Measurements from ENCODE around the gene SV2A. TPM values are rescaled to one million over a fixed set of nuclear protein-coding genes. Genes with fewer than 3 reads are reported as not detected.
"Not testable (repeated sequence)": the region's sequence is repeated elsewhere in the genome, so short reads cannot be mapped to it uniquely, and the experiment has no call there.

SV2A gene
- total RNA-seq, 1 experiment from 2014 or later, result not detected

DNA sequence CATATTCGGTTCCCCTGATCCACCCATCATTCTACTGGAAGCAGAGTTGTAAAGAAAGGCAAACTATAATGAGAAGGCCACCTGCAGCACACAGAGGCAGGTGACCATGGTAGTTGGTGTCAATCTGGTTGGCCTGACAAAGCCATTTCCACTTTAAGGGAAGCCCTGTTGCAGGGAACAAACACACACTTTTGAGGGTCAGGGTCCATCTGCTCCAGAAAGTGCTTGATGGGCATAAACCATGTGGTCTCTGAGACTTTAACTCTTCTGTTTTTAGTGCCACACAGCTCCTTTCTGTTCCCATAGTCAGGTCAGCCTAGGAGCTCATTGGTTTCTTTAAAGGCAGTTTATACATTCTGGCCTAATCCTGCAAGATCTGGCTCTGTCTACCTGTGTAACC lies 35.8 kb downstream of the SV2A start:
- no peak for DNase-seq
- intact Hi-C loops (cut with micrococcal nuclease), result no loop called here
- Histone ChIP-seq H3K9me3 (ENCODE audit: low read length) (no peaks in the 10 kb centered on the region), H3K9me2 (replicated peaks; ENCODE audit: low read length) (no peaks in the 10 kb centered on the region), H3K36me3 (ENCODE audit: low read depth, low read length) (no peaks in the 10 kb centered on the region), H4K20me1 (ENCODE audit: low read length) (no peaks in the 10 kb centered on the region), H3K4me1 (ENCODE audit: insufficient read depth, low read length) (peaks cover 12% of the 10 kb centered on the region), H3K79me2 (ENCODE audit: low read length) (peaks cover 19% of the 10 kb centered on the region; the same call in 1 of the 2 replicates), H2AFZ (ENCODE audit: low read length) (no peak overlapping the region), H3K4me3 (ENCODE audit: low read length) (no peak overlapping the region), H3F3A (ENCODE audit: low read length, unreplicated experiment) (peaks cover 4% of the 10 kb centered on the region), H3K27ac (ENCODE audit: low read length) (no peak overlapping the region), H3K4me2 (ENCODE audit: low read length) (no peak overlapping the region), H3K27me3 (ENCODE audit: low read length) (no peaks in the 10 kb centered on the region), H3K9ac (ENCODE audit: low read length) (no peak overlapping the region)
- TF ChIP-seq EZH2phosphoT487 (IDR thresholded peaks at IDR 0.05; ENCODE audit: borderline replicate concordance, low read length) (no peak), EZH2 (IDR thresholded peaks at IDR 0.05; ENCODE audit: low read length, unreplicated experiment) (no peak)
- TF ChIP-seq, protein P1, sequence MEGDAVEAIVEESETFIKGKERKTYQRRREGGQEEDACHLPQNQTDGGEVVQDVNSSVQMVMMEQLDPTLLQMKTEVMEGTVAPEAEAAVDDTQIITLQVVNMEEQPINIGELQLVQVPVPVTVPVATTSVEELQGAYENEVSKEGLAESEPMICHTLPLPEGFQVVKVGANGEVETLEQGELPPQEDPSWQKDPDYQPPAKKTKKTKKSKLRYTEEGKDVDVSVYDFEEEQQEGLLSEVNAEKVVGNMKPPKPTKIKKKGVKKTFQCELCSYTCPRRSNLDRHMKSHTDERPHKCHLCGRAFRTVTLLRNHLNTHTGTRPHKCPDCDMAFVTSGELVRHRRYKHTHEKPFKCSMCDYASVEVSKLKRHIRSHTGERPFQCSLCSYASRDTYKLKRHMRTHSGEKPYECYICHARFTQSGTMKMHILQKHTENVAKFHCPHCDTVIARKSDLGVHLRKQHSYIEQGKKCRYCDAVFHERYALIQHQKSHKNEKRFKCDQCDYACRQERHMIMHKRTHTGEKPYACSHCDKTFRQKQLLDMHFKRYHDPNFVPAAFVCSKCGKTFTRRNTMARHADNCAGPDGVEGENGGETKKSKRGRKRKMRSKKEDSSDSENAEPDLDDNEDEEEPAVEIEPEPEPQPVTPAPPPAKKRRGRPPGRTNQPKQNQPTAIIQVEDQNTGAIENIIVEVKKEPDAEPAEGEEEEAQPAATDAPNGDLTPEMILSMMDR (conservative IDR thresholded peaks at IDR 0.05; ENCODE audit: low read depth, low read length), result no peak
- no peak for ATAC-seq
- ChIA-PET POLR2A (ENCODE audit: unreplicated experiment) (no interaction called here), CTCF (no interaction called here)
- BruUV-seq (replicated peaks), result no TSS peak

DNA sequence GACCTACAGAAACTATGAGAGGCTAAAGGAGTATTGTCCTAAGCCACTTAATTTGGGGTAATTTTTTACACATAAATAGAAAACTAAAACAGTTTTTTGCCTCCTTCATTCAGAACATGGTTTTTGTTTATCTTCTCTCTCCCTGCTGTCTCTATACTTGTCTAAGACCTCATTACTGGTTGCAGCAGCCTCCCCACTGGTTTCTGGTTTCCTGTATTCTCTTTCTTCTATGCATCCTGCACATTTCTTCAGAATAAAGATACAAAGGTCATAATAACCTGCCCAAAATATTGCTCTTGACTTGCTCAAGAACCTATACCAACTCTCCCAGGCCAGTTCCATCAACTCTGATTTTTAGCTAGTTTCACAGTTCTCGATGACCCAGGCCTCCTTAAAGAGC lies 38.1 kb downstream of the SV2A start:
- CTCF ChIA-PET, result no interaction called here
- no peak overlapping the region for H3K27ac ChIP-seq (ENCODE audit: low read length)
- intact Hi-C loops (cut with micrococcal nuclease), result no loop called here
- no peaks in the 10 kb centered on the region for H3K27me3 ChIP-seq (ENCODE audit: low read length)
- H2AFZ ChIP-seq (ENCODE audit: low read length), result no peak overlapping the region
- H3K4me1 ChIP-seq (ENCODE audit: insufficient read depth, low read length), result peaks cover 5% of the 10 kb centered on the region
- H3K4me2 ChIP-seq (ENCODE audit: low read length), result no peak overlapping the region
- no peaks in the 10 kb centered on the region for H3F3A ChIP-seq (ENCODE audit: low read length, unreplicated experiment)
- no peaks in the 10 kb centered on the region for H4K20me1 ChIP-seq (ENCODE audit: low read length)
- BruUV-seq (replicated peaks), result no TSS peak
- H3K9ac ChIP-seq (ENCODE audit: low read length), result no peak overlapping the region
- TF ChIP-seq EZH2phosphoT487 (IDR thresholded peaks at IDR 0.05; ENCODE audit: borderline replicate concordance, low read length) (no peak), EZH2 (IDR thresholded peaks at IDR 0.05; ENCODE audit: low read length, unreplicated experiment) (no peak)
- TF ChIP-seq, protein P1 (conservative IDR thresholded peaks at IDR 0.05; ENCODE audit: low read depth, low read length), result no peak
- H3K9me3 ChIP-seq (ENCODE audit: low read length), result no peaks in the 10 kb centered on the region
- H3K36me3 ChIP-seq (ENCODE audit: low read depth, low read length), result no peaks in the 10 kb centered on the region
- no peak overlapping the region for H3K4me3 ChIP-seq (ENCODE audit: low read length)
- DNase-seq (no peak), ATAC-seq (no peak)
- POLR2A ChIA-PET (ENCODE audit: unreplicated experiment), result no interaction called here
- H3K79me2 ChIP-seq (ENCODE audit: low read length), result peaks cover 11% of the 10 kb centered on the region; the same call in 1 of the 2 replicates
- H3K9me2 ChIP-seq (replicated peaks; ENCODE audit: low read length), result no peaks in the 10 kb centered on the region

DNA sequence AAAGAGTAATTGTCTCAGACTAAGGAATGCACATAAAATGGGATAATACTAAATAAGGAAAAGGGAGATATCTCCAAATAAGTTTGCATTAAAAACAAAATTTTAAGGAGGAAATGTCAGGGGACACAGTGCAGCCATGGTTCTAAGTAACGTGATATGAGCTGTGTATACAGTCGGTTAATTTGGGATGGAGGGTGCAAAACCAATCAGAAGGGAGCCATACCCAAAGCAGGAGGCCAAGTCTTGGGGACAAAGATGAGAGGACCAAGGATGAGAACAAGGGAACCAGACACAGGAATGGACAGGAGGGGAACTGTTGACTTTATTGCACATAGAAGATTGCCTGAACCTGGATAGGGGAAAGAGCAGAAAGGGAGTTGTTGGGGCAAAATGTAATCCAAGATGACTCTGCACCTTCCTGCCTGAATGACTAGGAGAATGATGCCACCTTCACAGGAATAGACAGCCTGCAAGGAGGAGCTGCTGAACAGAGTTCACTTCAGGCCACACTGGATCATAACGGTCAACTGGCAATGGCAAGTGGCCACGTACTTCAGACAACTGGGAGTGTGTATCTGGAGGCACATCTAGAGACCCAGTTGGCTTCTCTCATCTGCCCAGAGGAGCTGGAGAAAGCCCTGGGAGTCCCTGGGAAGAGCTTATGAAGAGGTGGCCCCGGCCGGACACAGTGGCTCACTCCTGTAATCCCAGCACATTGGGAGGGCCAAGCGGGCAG lies 40.3 kb downstream of the SV2A start:
- intact Hi-C loops (cut with micrococcal nuclease), result no loop called here
- BruUV-seq (replicated peaks), result no TSS peak
- Histone ChIP-seq H3K4me1 (ENCODE audit: insufficient read depth, low read length) (no peaks in the 10 kb centered on the region), H3K27me3 (ENCODE audit: low read length) (no peaks in the 10 kb centered on the region), H3K9me2 (replicated peaks; ENCODE audit: low read length) (no peaks in the 10 kb centered on the region), H3K36me3 (ENCODE audit: low read depth, low read length) (no peaks in the 10 kb centered on the region), H3F3A (ENCODE audit: low read length, unreplicated experiment) (no peaks in the 10 kb centered on the region), H3K4me2 (ENCODE audit: low read length) (no peak overlapping the region), H3K9me3 (ENCODE audit: low read length) (no peaks in the 10 kb centered on the region), H3K79me2 (ENCODE audit: low read length) (no peaks in the 10 kb centered on the region), H2AFZ (ENCODE audit: low read length) (no peak overlapping the region), H3K9ac (ENCODE audit: low read length) (no peak overlapping the region), H3K4me3 (ENCODE audit: low read length) (no peak overlapping the region), H4K20me1 (ENCODE audit: low read length) (no peaks in the 10 kb centered on the region), H3K27ac (ENCODE audit: low read length) (no peak overlapping the region)
- ATAC-seq (no peak), DNase-seq (no peak)
- TF ChIP-seq, protein P1 (conservative IDR thresholded peaks at IDR 0.05; ENCODE audit: low read depth, low read length), result no peak
- no peak for TF ChIP-seq EZH2phosphoT487 (IDR thresholded peaks at IDR 0.05; ENCODE audit: borderline replicate concordance, low read length)
- no peak for TF ChIP-seq EZH2 (IDR thresholded peaks at IDR 0.05; ENCODE audit: low read length, unreplicated experiment)
- CTCF ChIA-PET, result no interaction called here
- POLR2A ChIA-PET (ENCODE audit: unreplicated experiment), result no interaction called here

DNA sequence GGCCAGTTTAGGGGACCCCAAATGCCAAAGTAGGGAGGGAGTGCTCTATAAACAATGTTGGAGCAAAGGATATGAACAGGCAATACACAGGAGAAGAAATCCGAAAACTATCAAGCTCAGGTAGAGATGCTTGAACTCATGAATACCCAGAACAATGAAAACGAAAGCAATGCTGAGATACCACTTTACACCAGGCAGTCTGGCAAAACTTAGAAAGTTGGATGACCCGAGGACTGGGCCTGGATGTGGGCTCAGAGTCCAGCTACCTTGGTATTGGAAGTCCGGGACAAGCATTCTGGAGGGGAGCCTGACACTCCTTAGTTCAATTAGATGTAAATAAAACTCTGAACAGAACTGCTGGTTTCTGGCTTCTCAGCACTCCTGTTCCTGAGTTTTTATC lies 44.6 kb downstream of the SV2A start:
- intact Hi-C loops (cut with micrococcal nuclease); H4K20me1 ChIP-seq (ENCODE audit: low read length); BruUV-seq (replicated peaks); H3K9me2 ChIP-seq (replicated peaks; ENCODE audit: low read length); H3K27ac ChIP-seq (ENCODE audit: low read length); H3K27me3 ChIP-seq (ENCODE audit: low read length); H3F3A ChIP-seq (ENCODE audit: low read length, unreplicated experiment); H3K9ac ChIP-seq (ENCODE audit: low read length); H3K4me2 ChIP-seq (ENCODE audit: low read length); H2AFZ ChIP-seq (ENCODE audit: low read length); H3K79me2 ChIP-seq (ENCODE audit: low read length); H3K4me3 ChIP-seq (ENCODE audit: low read length); H3K36me3 ChIP-seq (ENCODE audit: low read depth, low read length); DNase-seq; ATAC-seq; H3K4me1 ChIP-seq (ENCODE audit: insufficient read depth, low read length); H3K9me3 ChIP-seq (ENCODE audit: low read length); POLR2A ChIA-PET (ENCODE audit: unreplicated experiment); CTCF ChIA-PET: not testable (repeated sequence)
